Activated CD8-positive, alpha-beta T cell treated with anti-CD3 and anti-CD28 coated beads, Interleukin-2, amount 10 ng/mL, durations not matched to agents 7 days and 5 days (primary cell): ENCODE measurements around the gene SLC24A4. TPM values are rescaled to one million over a fixed set of nuclear protein-coding genes. Genes with fewer than 3 reads are reported as not detected.

Experiments
- ATAC-seq: fragments of 150-1000 bp; cut with Tn5 transposase; one replicate; pipeline ENCODE4 v1.10.0; 2021; ENCODE audit warnings: moderate library complexity
- CTCF ChIA-PET: fragments of 350-600 bp; sonication (Branson Sonifier 250); formaldehyde crosslinking; loops from one replicate; lab custom pipeline; 2021; ENCODE audit warnings: antibody characterized with exemption; lab: Charles Lee
- POLR2A ChIA-PET: fragments of 350-600 bp; sonication (Branson Sonifier 250); formaldehyde crosslinking; loops from one replicate; lab custom pipeline; 2021; ENCODE audit warnings: antibody characterized with exemption; lab: Charles Lee
- DNase-seq: peaks from one replicate; pipeline ENCODE4 v3.0.0-alpha.2; 2020
- H3K27ac Mint-ChIP-seq: one replicate; pipeline ENCODE4 v1.8.0; 2021; ENCODE audit warnings: mild to moderate bottlenecking, mixed read lengths
- H3K27me3 Mint-ChIP-seq: one replicate; pipeline ENCODE4 v1.8.0; 2021; ENCODE audit warnings: low read depth, mixed read lengths
- H3K36me3 Mint-ChIP-seq: one replicate; pipeline ENCODE4 v1.8.0; 2021; ENCODE audit warnings: low read depth, mixed read lengths
- H3K4me1 Mint-ChIP-seq: one replicate; pipeline ENCODE4 v1.8.0; 2021; ENCODE audit warnings: low read depth, mixed read lengths
- H3K4me3 Mint-ChIP-seq: one replicate; pipeline ENCODE4 v1.8.0; 2021; ENCODE audit warnings: mild to moderate bottlenecking, mixed read lengths
- H3K9me3 Mint-ChIP-seq: one replicate; pipeline ENCODE4 v1.8.0; 2022; ENCODE audit warnings: mixed read lengths; ENCODE audit not compliant: insufficient read depth
- total RNA-seq, 2 experiments: library from RNA; stranded (reverse); gene quantifications; one replicate each; pipeline ENCODE4 v1.2.3, GENCODE V29; 2021

SLC24A4 gene
- total RNA-seq, 2 experiments from 2014 or later, result 0.05 TPM; not detected in 1

GRCh38 chr14:92515546-92516343 lies 192.8 kb downstream of the SLC24A4 start:
- Mint-ChIP-seq H3K36me3 (peaks cover 35% of the 10 kb centered on the region), H3K4me3 (peak overlapping the region; percentile 77), H3K9me3 (no peaks in the 10 kb centered on the region), H3K27ac (peak overlapping the region; percentile 93), H3K4me1 (peaks cover 70% of the 10 kb centered on the region), H3K27me3 (peaks cover 3% of the 10 kb centered on the region)
- peak; percentile 33 for DNase-seq
- ATAC-seq, result no peak
- POLR2A ChIA-PET, result interaction anchor here (0.6 to 1.9 kb wide), 7 partner anchors 8 to 138 kb away, joined by 3 to 6 read pairs (median 4); no protein-coding TSS in a partner anchor
- CTCF ChIA-PET, result interaction anchor here (1.6 kb wide), 1 partner anchor 10 kb away, joined by 5 read pairs; no protein-coding TSS in a partner anchor

DNA sequence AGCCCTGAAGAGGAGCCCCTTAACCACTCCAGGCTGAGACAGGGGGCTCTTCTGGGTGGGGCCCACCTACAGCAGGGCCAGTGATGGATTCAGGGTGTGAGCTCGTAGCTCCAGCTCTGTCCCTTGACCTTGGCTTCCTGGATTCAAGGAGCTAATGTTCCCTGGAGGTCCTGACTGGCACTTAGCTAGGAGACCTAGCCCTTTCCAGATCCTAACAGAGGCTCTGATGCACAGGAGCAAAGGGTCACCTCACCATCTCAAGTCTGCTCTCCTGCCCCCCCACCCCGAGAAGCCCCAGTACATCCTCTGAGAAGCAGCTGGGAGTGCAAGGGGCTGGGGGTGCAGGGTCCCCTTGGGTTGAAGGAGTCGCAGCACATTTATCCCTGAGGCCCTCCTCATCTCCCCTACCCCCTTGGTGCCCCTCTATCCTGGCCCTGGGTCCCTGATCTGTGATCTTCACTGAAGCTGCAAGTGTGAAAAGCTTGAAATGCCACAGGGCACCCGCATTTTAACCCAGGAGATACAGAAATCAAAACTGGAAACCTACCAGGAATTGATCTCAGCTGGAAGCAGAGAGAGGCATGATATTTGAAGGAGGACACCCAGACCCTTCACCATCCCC lies 193.5 kb downstream of the SLC24A4 start:
- H3K4me1 Mint-ChIP-seq, result peaks cover 77% of the 10 kb centered on the region
- ATAC-seq (no peak), DNase-seq (no peak)
- ChIA-PET POLR2A (interaction anchor here (0.8 to 2.2 kb wide), 7 partner anchors 9 to 138 kb away, joined by 3 to 6 read pairs (median 4); no protein-coding TSS in a partner anchor), CTCF (interaction anchor here (0.8 to 1.9 kb wide), 5 partner anchors 11 to 170 kb away, joined by 3 to 10 read pairs (median 3); no protein-coding TSS in a partner anchor)
- peaks cover 42% of the 10 kb centered on the region for H3K36me3 Mint-ChIP-seq
- H3K9me3 Mint-ChIP-seq, result no peaks in the 10 kb centered on the region
- H3K27me3 Mint-ChIP-seq, result no peaks in the 10 kb centered on the region
- peak overlapping the region; percentile 77 for H3K4me3 Mint-ChIP-seq
- H3K27ac Mint-ChIP-seq, result peak overlapping the region; percentile 93

DNA sequence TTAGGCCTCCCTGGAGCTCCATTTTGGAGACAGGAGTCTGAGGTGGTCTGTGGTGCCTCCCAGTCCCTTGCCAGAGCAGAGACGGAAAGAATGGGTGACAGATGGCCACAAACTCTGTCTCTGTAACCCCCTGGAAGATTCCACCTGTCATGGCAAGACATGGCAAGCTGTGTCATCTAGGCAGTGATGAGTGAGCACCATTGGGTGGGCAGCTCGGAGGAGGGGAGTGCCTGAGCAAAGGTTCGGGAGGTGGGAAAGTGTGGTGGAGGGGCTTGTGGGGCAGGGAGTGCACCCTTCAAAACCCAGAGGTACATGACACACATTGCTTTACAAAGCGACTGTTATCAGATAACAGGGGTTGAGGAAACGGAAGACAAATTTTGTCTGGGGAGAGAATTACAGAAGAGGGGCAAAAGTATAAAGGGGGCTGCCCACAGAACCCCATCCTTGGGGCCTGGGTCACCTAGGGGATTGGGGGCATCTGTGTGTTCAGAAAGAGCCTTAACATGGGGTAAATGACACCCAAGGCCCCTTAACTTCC lies 194.1 kb downstream of the SLC24A4 start:
- H3K36me3 Mint-ChIP-seq, result peaks cover 48% of the 10 kb centered on the region
- ATAC-seq (peak; percentile 36), DNase-seq (peak; percentile 40)
- H3K4me1 Mint-ChIP-seq, result peaks cover 83% of the 10 kb centered on the region
- peak overlapping the region; percentile 93 for H3K27ac Mint-ChIP-seq
- ChIA-PET CTCF (interaction anchor here (0.6 to 1.9 kb wide), 7 partner anchors 11 to 169 kb away, joined by 3 to 10 read pairs (median 3); no protein-coding TSS in a partner anchor), POLR2A (interaction anchor here (0.8 to 2.2 kb wide), 8 partner anchors 9 to 137 kb away, joined by 3 to 6 read pairs (median 4); no protein-coding TSS in a partner anchor)
- no peaks in the 10 kb centered on the region for H3K9me3 Mint-ChIP-seq
- no peaks in the 10 kb centered on the region for H3K27me3 Mint-ChIP-seq
- peak overlapping the region; percentile 77 for H3K4me3 Mint-ChIP-seq

DNA sequence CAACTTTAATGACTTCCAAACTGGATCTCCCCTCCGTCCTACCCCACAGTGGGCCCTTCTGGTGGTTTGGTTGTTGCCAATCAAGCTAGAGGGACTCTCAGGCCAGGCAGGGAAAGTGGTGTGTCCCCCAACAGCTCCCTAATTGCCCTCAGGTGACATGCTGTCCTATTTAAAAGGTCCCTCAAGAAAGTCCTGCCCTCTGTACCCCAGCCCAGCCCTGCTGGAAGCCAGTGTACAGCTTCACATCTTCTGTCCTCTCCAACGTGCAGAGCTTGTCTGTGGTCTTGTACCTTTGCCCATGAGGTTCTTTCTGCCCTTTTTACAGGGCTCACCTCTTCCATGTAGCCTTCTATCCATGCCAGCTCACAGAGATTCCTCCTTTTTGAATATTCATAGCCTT lies 194.8 kb downstream of the SLC24A4 start:
- Mint-ChIP-seq H3K27me3 (no peaks in the 10 kb centered on the region), H3K4me3 (peak overlapping the region; percentile 40), H3K4me1 (peaks cover 84% of the 10 kb centered on the region), H3K27ac (peak overlapping the region; percentile 93), H3K36me3 (peaks cover 55% of the 10 kb centered on the region), H3K9me3 (no peaks in the 10 kb centered on the region)
- ATAC-seq (no peak), DNase-seq (no peak)
- ChIA-PET CTCF (interaction anchor here (0.6 to 1.9 kb wide), 5 partner anchors 12 to 48 kb away, joined by 3 to 10 read pairs (median 3); no protein-coding TSS in a partner anchor), POLR2A (interaction anchor here (0.9 to 2.2 kb wide), 3 partner anchors 11 to 13 kb away, joined by 3 to 4 read pairs (median 4); no protein-coding TSS in a partner anchor)

- Mint-ChIP-seq H3K27ac (peak overlapping the region; percentile 93), H3K36me3 (peaks cover 57% of the 10 kb centered on the region), H3K27me3 (no peaks in the 10 kb centered on the region), H3K9me3 (no peaks in the 10 kb centered on the region), H3K4me3 (peak overlapping the region; percentile 68), H3K4me1 (peaks cover 95% of the 10 kb centered on the region)
- DNase-seq, result no peak
- ChIA-PET POLR2A (interaction anchor here (0.5 to 1.3 kb wide), 5 partner anchors 13 to 58 kb away, joined by 3 to 7 read pairs (median 3); no protein-coding TSS in a partner anchor), CTCF (interaction anchor here (0.6 to 1.2 kb wide), 3 partner anchors 15 to 45 kb away, joined by 3 to 4 read pairs (median 3); no protein-coding TSS in a partner anchor)
- peak; percentile 25 for ATAC-seq
Measured at GRCh38 chr14:92519246-92520101, 196.5 kb downstream of the SLC24A4 start.

GRCh38 chr14:92520102-92521057 lies 197.4 kb downstream of the SLC24A4 start:
- ATAC-seq (peak; percentile 39), DNase-seq (peak; percentile 74)
- Mint-ChIP-seq H3K36me3 (peaks cover 54% of the 10 kb centered on the region), H3K27ac (peak overlapping the region; percentile 93), H3K4me3 (peak overlapping the region; percentile 68), H3K4me1 (peaks cover 97% of the 10 kb centered on the region), H3K9me3 (no peaks in the 10 kb centered on the region), H3K27me3 (no peaks in the 10 kb centered on the region)
- CTCF ChIA-PET, result no interaction called here
- POLR2A ChIA-PET, result no interaction called here

- Mint-ChIP-seq H3K36me3 (peaks cover 49% of the 10 kb centered on the region), H3K27ac (peak overlapping the region; percentile 93), H3K4me3 (no peak overlapping the region), H3K27me3 (no peaks in the 10 kb centered on the region), H3K4me1 (peaks cover 96% of the 10 kb centered on the region), H3K9me3 (no peaks in the 10 kb centered on the region)
- ChIA-PET CTCF (no interaction called here), POLR2A (no interaction called here)
- no peak for DNase-seq
- no peak for ATAC-seq
Measured at GRCh38 chr14:92521058-92521415, 198.1 kb downstream of the SLC24A4 start.

DNA sequence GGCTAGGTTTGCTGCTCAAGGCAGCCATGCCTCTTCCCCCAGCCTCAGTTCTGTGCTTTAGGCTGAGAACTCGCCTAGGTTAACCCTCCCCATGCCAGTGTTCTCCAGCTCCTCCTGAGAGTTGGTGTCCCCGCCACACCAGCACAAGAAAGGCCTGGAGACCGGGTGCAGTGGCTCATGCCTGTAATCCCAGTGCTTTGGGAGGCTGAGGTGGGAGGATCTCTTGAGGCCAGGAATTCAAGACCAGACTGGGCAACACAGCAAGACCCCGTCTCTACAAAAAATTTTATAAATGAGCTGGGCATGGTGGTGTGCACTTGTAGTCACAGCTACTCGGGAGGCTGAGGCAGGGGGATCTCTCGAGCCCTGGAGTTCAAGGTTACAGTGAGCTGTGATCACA lies 200.8 kb downstream of the SLC24A4 start:
- H3K36me3 Mint-ChIP-seq, result peaks cover 43% of the 10 kb centered on the region
- H3K9me3 Mint-ChIP-seq, result no peaks in the 10 kb centered on the region
- ATAC-seq (no peak), DNase-seq (no peak)
- peak overlapping the region; percentile 51 for H3K27ac Mint-ChIP-seq
- ChIA-PET POLR2A (interaction anchor here (0.6 to 1.2 kb wide), 5 partner anchors 9 to 20 kb away, joined by 3 to 5 read pairs (median 4); no protein-coding TSS in a partner anchor), CTCF (interaction anchor here (1.1 to 1.6 kb wide), 3 partner anchors 8 to 35 kb away, joined by 3 to 6 read pairs (median 4); no protein-coding TSS in a partner anchor)
- H3K4me3 Mint-ChIP-seq, result no peak overlapping the region
- no peaks in the 10 kb centered on the region for H3K27me3 Mint-ChIP-seq
- peaks cover 89% of the 10 kb centered on the region for H3K4me1 Mint-ChIP-seq

DNA sequence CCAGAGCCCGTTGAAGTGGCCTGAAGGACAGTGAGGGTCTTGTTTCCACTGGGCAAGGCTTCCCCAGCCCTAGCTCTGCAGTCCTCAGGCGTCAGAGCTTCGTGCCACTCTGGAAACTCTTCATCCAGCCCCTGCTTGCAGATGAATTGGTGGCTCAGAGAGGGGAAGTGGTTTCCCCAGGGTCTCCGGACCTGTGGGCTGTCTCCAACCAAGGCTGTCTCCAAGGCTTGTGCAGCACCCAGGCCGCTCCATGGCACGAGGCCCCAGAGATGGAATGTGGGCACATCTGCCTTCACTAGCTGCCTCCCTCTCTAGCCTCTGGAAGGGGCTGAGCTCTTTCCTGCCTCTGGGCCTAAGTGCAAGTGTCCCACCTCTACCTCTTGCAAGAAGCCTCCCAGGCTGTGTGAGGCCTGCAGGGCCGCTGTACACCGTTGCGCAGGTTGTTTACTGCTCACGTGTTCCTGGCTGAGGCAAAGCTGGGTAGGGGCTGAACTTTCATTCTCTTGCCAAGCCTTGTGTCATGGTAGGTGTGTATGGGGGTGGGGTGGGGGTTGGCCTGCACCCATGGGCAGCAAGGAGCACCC lies 201.7 kb downstream of the SLC24A4 start:
- Mint-ChIP-seq H3K4me3 (peak overlapping the region; percentile 8), H3K4me1 (peaks cover 87% of the 10 kb centered on the region), H3K9me3 (no peaks in the 10 kb centered on the region), H3K27ac (peak overlapping the region; percentile 51), H3K27me3 (no peaks in the 10 kb centered on the region), H3K36me3 (peaks cover 46% of the 10 kb centered on the region)
- CTCF ChIA-PET, result interaction anchor here (1.1 kb wide), 1 partner anchor 34 kb away, joined by 4 read pairs; no protein-coding TSS in a partner anchor
- POLR2A ChIA-PET, result interaction anchor here (0.6 to 1.5 kb wide), 4 partner anchors 9 to 18 kb away, joined by 3 to 6 read pairs (median 3); no protein-coding TSS in a partner anchor
- peak; percentile 30 for DNase-seq
- peak; percentile 41 for ATAC-seq
